PC-9 (cell line): ENCODE results near the gene ISM1. TPM values are rescaled to one million over a fixed set of nuclear protein-coding genes. Genes with fewer than 3 reads are reported as not detected.

Experiments used
- BruUV-seq: library from RNA; stranded (reverse); fragments of 400-500 nt; replicated peaks from 2 replicates; lab custom pipeline; 2021; lab: Mats Ljungman, UMichigan
- CTCF ChIA-PET: fragments of 300-600 bp; sonication (Branson Sonifier 250); formaldehyde crosslinking; loops from one replicate; lab custom pipeline; 2022; ENCODE audit warnings: antibody characterized with exemption; lab: Charles Lee
- POLR2A ChIA-PET: fragments of 300-600 bp; sonication (Branson Sonifier 250); formaldehyde crosslinking; loops from one replicate; lab custom pipeline; 2022; ENCODE audit warnings: antibody characterized with exemption; ENCODE audit not compliant: unreplicated experiment; lab: Charles Lee
- DNase-seq, 2 experiments: peaks; one replicate each; pipeline versions ENCODE4 v3.0.0 to v3.0.0-alpha.2; 2015 to 2022; ENCODE audit warnings: mixed read lengths in 1 of 2
- H2AFZ ChIP-seq: fragments of 200-600 bp; sonication (generic); 2 replicates; pipeline ENCODE4 v1.8.1; 2017; ENCODE audit warnings: antibody characterized with exemption
- H3F3A ChIP-seq: fragments of 200-600 bp; sonication (generic); 2 replicates; pipeline ENCODE4 v1.8.1; 2017; ENCODE audit warnings: antibody characterized with exemption, mild to moderate bottlenecking, low read depth; ENCODE audit not compliant: insufficient read depth
- H3K27ac ChIP-seq: fragments of 200-600 bp; sonication (generic); 2 replicates; pipeline ENCODE4 v1.6.1; 2016; ENCODE audit warnings: mixed run types
- H3K27me3 ChIP-seq: fragments of 200-600 bp; sonication (generic); 2 replicates; pipeline ENCODE4 v1.6.1; 2016; ENCODE audit warnings: low read depth, mixed run types; ENCODE audit not compliant: insufficient read depth
- H3K36me3 ChIP-seq: fragments of 200-600 bp; sonication (generic); 2 replicates; pipeline ENCODE4 v1.6.1; 2016; ENCODE audit warnings: low read depth, mixed run types
- H3K4me1 ChIP-seq: fragments of 200-600 bp; sonication (generic); replicated peaks from 2 replicates; pipeline ENCODE4 v1.6.1; 2016; ENCODE audit warnings: mixed run types; ENCODE audit not compliant: insufficient read depth
- H3K4me2 ChIP-seq: fragments of 200-600 bp; sonication (generic); 2 replicates; pipeline ENCODE4 v1.6.1; 2017; ENCODE audit warnings: mixed run types
- H3K4me3 ChIP-seq: fragments of 200-600 bp; sonication (generic); 2 replicates; pipeline ENCODE4 v1.6.1; 2016; ENCODE audit warnings: mixed run types
- H3K79me2 ChIP-seq: fragments of 200-600 bp; sonication (generic); 2 replicates; pipeline ENCODE4 v1.6.1; 2017; ENCODE audit warnings: low read depth, mixed run types
- H3K9me2 ChIP-seq: fragments of 200-600 bp; sonication (generic); 2 replicates; pipeline ENCODE4 v1.8.1; 2017; ENCODE audit warnings: mild to moderate bottlenecking; ENCODE audit not compliant: insufficient read depth
- H3K9me3 ChIP-seq: fragments of 200-600 bp; sonication (generic); 2 replicates; pipeline ENCODE4 v1.8.1; 2016; ENCODE audit warnings: low read depth; ENCODE audit not compliant: insufficient read depth
- H4K20me1 ChIP-seq: fragments of 200-600 bp; sonication (generic); 2 replicates; pipeline ENCODE4 v1.8.1; 2017; ENCODE audit not compliant: insufficient read depth
- EZH2 ChIP-seq: fragments of 200-600 bp; sonication (generic); IDR thresholded peaks from 2 replicates; pipeline ENCODE4 v1.8.0; 2017; ENCODE audit warnings: antibody characterized with exemption, low read depth
- intact Hi-C: fragments of 100-400 bp; cut with micrococcal nuclease; formaldehyde crosslinking; loops from one replicate; pipeline ENCODE4 v1.10.0; 2022; ENCODE audit not compliant: unreplicated experiment
- total RNA-seq: library from RNA; stranded (reverse); gene quantifications from 2 replicates; pipeline ENCODE4 v1.2.3, GENCODE V29; 2021
- TF ChIP-seq, protein P1 (sequence below): fragments of 200-600 bp; sonication (generic); conservative IDR thresholded peaks from 2 replicates; pipeline ENCODE4 v1.6.1; 2017; ENCODE audit warnings: mixed run types, antibody characterized with exemption, mild to moderate bottlenecking, moderate library complexity

Gene ISM1
- total RNA-seq, 1 experiment from 2014 or later, result not detected

GRCh38 chr20:13297147-13297899, 76.2 kb downstream of the ISM1 start:
- ChIA-PET CTCF (no interaction called here), POLR2A (no interaction called here)
- Histone ChIP-seq H3K79me2 (no peaks in the 10 kb centered on the region), H2AFZ (no peak overlapping the region), H3F3A (no peaks in the 10 kb centered on the region), H3K4me3 (no peak overlapping the region), H3K4me2 (no peak overlapping the region), H3K9me3 (no peaks in the 10 kb centered on the region), H3K27me3 (no peaks in the 10 kb centered on the region), H4K20me1 (no peaks in the 10 kb centered on the region), H3K27ac (no peak overlapping the region), H3K9me2 (no peaks in the 10 kb centered on the region), H3K4me1 (no peaks in the 10 kb centered on the region), H3K36me3 (no peaks in the 10 kb centered on the region)
- no TSS peak for BruUV-seq
- no peak for DNase-seq
- no peak for TF ChIP-seq EZH2
- TF ChIP-seq, protein P1, sequence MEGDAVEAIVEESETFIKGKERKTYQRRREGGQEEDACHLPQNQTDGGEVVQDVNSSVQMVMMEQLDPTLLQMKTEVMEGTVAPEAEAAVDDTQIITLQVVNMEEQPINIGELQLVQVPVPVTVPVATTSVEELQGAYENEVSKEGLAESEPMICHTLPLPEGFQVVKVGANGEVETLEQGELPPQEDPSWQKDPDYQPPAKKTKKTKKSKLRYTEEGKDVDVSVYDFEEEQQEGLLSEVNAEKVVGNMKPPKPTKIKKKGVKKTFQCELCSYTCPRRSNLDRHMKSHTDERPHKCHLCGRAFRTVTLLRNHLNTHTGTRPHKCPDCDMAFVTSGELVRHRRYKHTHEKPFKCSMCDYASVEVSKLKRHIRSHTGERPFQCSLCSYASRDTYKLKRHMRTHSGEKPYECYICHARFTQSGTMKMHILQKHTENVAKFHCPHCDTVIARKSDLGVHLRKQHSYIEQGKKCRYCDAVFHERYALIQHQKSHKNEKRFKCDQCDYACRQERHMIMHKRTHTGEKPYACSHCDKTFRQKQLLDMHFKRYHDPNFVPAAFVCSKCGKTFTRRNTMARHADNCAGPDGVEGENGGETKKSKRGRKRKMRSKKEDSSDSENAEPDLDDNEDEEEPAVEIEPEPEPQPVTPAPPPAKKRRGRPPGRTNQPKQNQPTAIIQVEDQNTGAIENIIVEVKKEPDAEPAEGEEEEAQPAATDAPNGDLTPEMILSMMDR, result no peak
- intact Hi-C loops, result no loop called here

DNA sequence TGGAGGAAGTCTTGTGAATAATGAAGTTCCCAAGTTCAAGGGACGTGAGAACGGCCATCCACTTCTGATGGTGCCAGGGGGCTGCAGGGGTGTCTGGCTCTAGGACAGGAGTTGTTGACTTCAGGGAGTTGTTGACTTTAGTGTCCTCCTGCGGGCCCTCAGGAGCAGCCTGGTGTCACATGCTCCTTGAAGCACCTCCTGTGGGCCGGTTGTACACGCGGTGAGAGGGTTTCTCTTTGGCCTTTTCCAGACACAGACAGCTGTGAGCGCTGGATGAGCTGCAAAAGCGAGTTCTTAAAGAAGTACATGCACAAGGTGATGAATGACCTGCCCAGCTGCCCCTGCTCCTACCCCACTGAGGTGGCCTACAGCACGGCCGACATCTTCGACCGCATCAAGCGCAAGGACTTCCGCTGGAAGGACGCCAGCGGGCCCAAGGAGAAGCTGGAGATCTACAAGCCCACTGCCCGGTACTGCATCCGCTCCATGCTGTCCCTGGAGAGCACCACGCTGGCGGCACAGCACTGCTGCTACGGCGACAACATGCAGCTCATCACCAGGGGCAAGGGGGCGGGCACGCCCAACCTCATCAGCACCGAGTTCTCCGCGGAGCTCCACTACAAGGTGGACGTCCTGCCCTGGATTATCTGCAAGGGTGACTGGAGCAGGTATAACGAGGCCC, 77.8 kb downstream of the ISM1 start:
- H3K27ac ChIP-seq, result no peak overlapping the region
- H3K79me2 ChIP-seq, result no peaks in the 10 kb centered on the region
- no peaks in the 10 kb centered on the region for H3F3A ChIP-seq
- H4K20me1 ChIP-seq, result no peaks in the 10 kb centered on the region
- H3K9me3 ChIP-seq, result no peaks in the 10 kb centered on the region
- POLR2A ChIA-PET, result no interaction called here
- TF ChIP-seq EZH2, result no peak
- TF ChIP-seq, protein P1, result no peak
- DNase-seq, result no peak
- H3K36me3 ChIP-seq, result no peaks in the 10 kb centered on the region
- no peaks in the 10 kb centered on the region for H3K9me2 ChIP-seq
- no peak overlapping the region for H3K4me2 ChIP-seq
- no peak overlapping the region for H2AFZ ChIP-seq
- no TSS peak for BruUV-seq
- no peaks in the 10 kb centered on the region for H3K27me3 ChIP-seq
- intact Hi-C loops, result no loop called here
- H3K4me1 ChIP-seq, result no peaks in the 10 kb centered on the region
- no peak overlapping the region for H3K4me3 ChIP-seq
- CTCF ChIA-PET, result no interaction called here

DNA sequence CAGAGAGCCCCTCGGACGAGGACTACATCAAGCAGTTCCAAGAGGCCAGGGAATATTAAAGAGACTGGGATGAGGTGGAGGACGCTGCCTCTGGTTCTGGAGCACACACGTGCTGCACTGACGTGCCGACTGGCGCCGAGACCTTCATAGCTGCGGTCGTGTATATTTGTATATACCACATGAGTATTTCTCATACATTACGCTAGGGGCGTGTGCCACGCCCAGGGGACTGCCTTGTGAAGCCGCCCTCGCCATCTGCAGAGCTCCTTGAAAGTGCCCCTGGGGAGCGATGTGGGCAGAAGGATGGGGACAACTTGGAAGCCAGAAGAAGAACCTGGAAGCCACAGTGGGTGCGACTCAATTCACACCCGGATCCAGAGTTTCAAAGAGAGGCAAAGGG, 78.3 kb downstream of the ISM1 start:
- H3F3A ChIP-seq, result no peaks in the 10 kb centered on the region
- intact Hi-C loops, result no loop called here
- TF ChIP-seq, protein P1, result no peak
- TF ChIP-seq EZH2, result no peak
- H4K20me1 ChIP-seq, result no peaks in the 10 kb centered on the region
- H3K4me1 ChIP-seq, result no peaks in the 10 kb centered on the region
- CTCF ChIA-PET, result no interaction called here
- no peak overlapping the region for H3K4me2 ChIP-seq
- H3K36me3 ChIP-seq, result no peaks in the 10 kb centered on the region
- no peaks in the 10 kb centered on the region for H3K9me2 ChIP-seq
- POLR2A ChIA-PET, result no interaction called here
- no peaks in the 10 kb centered on the region for H3K79me2 ChIP-seq
- H3K27me3 ChIP-seq, result no peaks in the 10 kb centered on the region
- H3K9me3 ChIP-seq, result no peaks in the 10 kb centered on the region
- no peak overlapping the region for H2AFZ ChIP-seq
- H3K4me3 ChIP-seq, result no peak overlapping the region
- no peak overlapping the region for H3K27ac ChIP-seq
- no TSS peak for BruUV-seq
- DNase-seq, result no peak
